Body of pancreas (tissue), 4 donors: ENCODE measurements around the gene EPB42.

Experiments
- CTCF ChIP-seq, 7 experiments: fragments of 450-650 bp in 4 of 7; fragments of 200-600 bp in 3 of 7; sonication (generic) in 3 of 7; IDR thresholded peaks; one replicate each; pipeline ENCODE4 v1.5.1; 2016 to 2019; ENCODE audit warnings: antibody characterized with exemption in 7 of 7
- POLR2A ChIP-seq, 3 donors: fragments of 450-650 bp; IDR thresholded peaks; one replicate each; pipeline ENCODE4 v1.6.1; 2016; ENCODE audit warnings: antibody characterized with exemption in 3 of 3, mild to moderate bottlenecking in 2 of 3

GRCh38 chr15:43260011-43260615 lies 39.3 kb upstream of the EPB42 start:
- TF ChIP-seq CTCF (IDR thresholded peaks at IDR 0.05) (no peak), POLR2A (IDR thresholded peaks at IDR 0.05) (no peak)
